Muscle of leg (tissue), 11 donors: Measurements from ENCODE around the gene ARPC5L. TPM values are rescaled to one million over a fixed set of nuclear protein-coding genes. Genes with fewer than 3 reads are reported as not detected.

Experiments used
- DNase-seq: peaks from one replicate; pipeline ENCODE4 v3.0.0; 2013
- H3K27ac ChIP-seq: one replicate; pipeline ENCODE4 v1.5.1; 2013; ENCODE audit warnings: mild to moderate bottlenecking, low read length, control low read depth
- H3K27me3 ChIP-seq: one replicate; pipeline ENCODE4 v1.6.1; 2013; ENCODE audit warnings: low read length; ENCODE audit not compliant: control insufficient read depth, insufficient read depth
- H3K36me3 ChIP-seq: one replicate; pipeline ENCODE4 v1.6.1; 2013; ENCODE audit warnings: low read length; ENCODE audit not compliant: control insufficient read depth, insufficient read depth
- H3K4me1 ChIP-seq: one replicate; pipeline ENCODE4 v1.6.1; 2013; ENCODE audit warnings: low read length; ENCODE audit not compliant: control insufficient read depth, insufficient read depth
- H3K4me3 ChIP-seq: one replicate; pipeline ENCODE4 v1.5.1; 2013; ENCODE audit warnings: low read length, control low read depth
- H3K9me3 ChIP-seq: replicated peaks from 2 replicates; pipeline ENCODE4 v1.6.1; 2013; ENCODE audit warnings: low read depth, low read length; ENCODE audit not compliant: control insufficient read depth
- WGBS: methylation state at CpG from one replicate; pipeline ENCODE4 v1.1.5; 2013; ENCODE audit warnings: missing lambda C conversion rate; ENCODE audit not compliant: insufficient coverage; 5-methylcytosine and 5-hydroxymethylcytosine counted together
- polyA plus RNA-seq, 8 donors: library from polyadenylated mRNA; unstranded; fragments of 120-200 nt; gene quantifications; one replicate each; pipeline versions ENCODE4 v1.2.1 to v1.2.3, GENCODE V29; 2013; ENCODE audit warnings: inconsistent platforms in 1 of 8, low replicate concordance in 1 of 8; ENCODE audit not compliant: insufficient read length in 8 of 8, insufficient read depth in 1 of 8
- total RNA-seq: library from RNA; stranded (reverse); fragments of 120-200 nt; gene quantifications from one replicate; pipeline ENCODE4 v1.2.4, GENCODE V29; 2013

ARPC5L gene
- total and polyA plus RNA-seq, 9 donors: 15.0 to 34.6 (median 31.8) TPM

- no peaks in the 10 kb centered on the region for H3K27me3 ChIP-seq
- H3K27ac ChIP-seq: no peak overlapping the region
- WGBS: 85% methylated on average over 9 of the region's 14 CpGs
- DNase-seq: no peak
- H3K4me1 ChIP-seq: peaks cover 9% of the 10 kb centered on the region
- no peaks in the 10 kb centered on the region for H3K9me3 ChIP-seq
- peaks cover 83% of the 10 kb centered on the region for H3K36me3 ChIP-seq
- H3K4me3 ChIP-seq: no peak overlapping the region
Measured at GRCh38 chr9:124877021-124877782, 15.3 kb downstream of the ARPC5L start.

- no peaks in the 10 kb centered on the region for H3K9me3 ChIP-seq
- no peak overlapping the region for H3K4me3 ChIP-seq
- H3K4me1 ChIP-seq: peaks cover 5% of the 10 kb centered on the region
- H3K27me3 ChIP-seq: no peaks in the 10 kb centered on the region
- DNase-seq: no peak
- no CpG with 5 or more reads among the region's 1 CpG for WGBS
- H3K27ac ChIP-seq: no peak overlapping the region
- H3K36me3 ChIP-seq: peaks cover 84% of the 10 kb centered on the region
Measured at GRCh38 chr9:124878021-124878420, 16.1 kb downstream of the ARPC5L start.

- Histone ChIP-seq H3K36me3 (peaks cover 80% of the 10 kb centered on the region), H3K27ac (no peak overlapping the region), H3K4me1 (peaks cover 5% of the 10 kb centered on the region), H3K4me3 (no peak overlapping the region), H3K27me3 (no peaks in the 10 kb centered on the region), H3K9me3 (no peaks in the 10 kb centered on the region)
- 78% methylated on average over 4 of the region's 6 CpGs for WGBS
- DNase-seq: no peak
Measured at GRCh38 chr9:124878518-124878917, 16.6 kb downstream of the ARPC5L start.

- H3K4me3 ChIP-seq: no peak overlapping the region
- H3K27me3 ChIP-seq: no peaks in the 10 kb centered on the region
- H3K4me1 ChIP-seq: peaks cover 5% of the 10 kb centered on the region
- H3K36me3 ChIP-seq: peaks cover 73% of the 10 kb centered on the region
- no peak for DNase-seq
- H3K27ac ChIP-seq: no peak overlapping the region
- no peaks in the 10 kb centered on the region for H3K9me3 ChIP-seq
- 61% methylated on average over 9 of the region's 10 CpGs for WGBS
Measured at GRCh38 chr9:124879226-124879625, 17.3 kb downstream of the ARPC5L start.

GRCh38 chr9:124880501-124880900, 18.6 kb downstream of the ARPC5L start:
- H3K36me3 ChIP-seq: peaks cover 73% of the 10 kb centered on the region
- H3K4me1 ChIP-seq: peaks cover 5% of the 10 kb centered on the region
- WGBS: 64% methylated on average over 7 of the region's 9 CpGs
- no peak overlapping the region for H3K27ac ChIP-seq
- H3K27me3 ChIP-seq: no peaks in the 10 kb centered on the region
- DNase-seq: no peak
- H3K9me3 ChIP-seq: no peaks in the 10 kb centered on the region
- H3K4me3 ChIP-seq: no peak overlapping the region

- H3K4me3 ChIP-seq: no peak overlapping the region
- no peaks in the 10 kb centered on the region for H3K27me3 ChIP-seq
- H3K4me1 ChIP-seq: peaks cover 5% of the 10 kb centered on the region
- H3K27ac ChIP-seq: no peak overlapping the region
- DNase-seq: no peak
- H3K9me3 ChIP-seq: no peaks in the 10 kb centered on the region
- WGBS: 89% methylated on average over 14 of the region's 16 CpGs
- H3K36me3 ChIP-seq: peaks cover 74% of the 10 kb centered on the region
Measured at GRCh38 chr9:124881138-124881743, 19.3 kb downstream of the ARPC5L start.

- peaks cover 75% of the 10 kb centered on the region for H3K36me3 ChIP-seq
- no peak overlapping the region for H3K27ac ChIP-seq
- H3K4me1 ChIP-seq: peaks cover 5% of the 10 kb centered on the region
- 51% methylated on average over 13 of the region's 13 CpGs for WGBS
- H3K27me3 ChIP-seq: no peaks in the 10 kb centered on the region
- no peak for DNase-seq
- no peaks in the 10 kb centered on the region for H3K9me3 ChIP-seq
- no peak overlapping the region for H3K4me3 ChIP-seq
Measured at GRCh38 chr9:124882231-124882630, 20.3 kb downstream of the ARPC5L start.

GRCh38 chr9:124884376-124884775, 22.4 kb downstream of the ARPC5L start:
- Histone ChIP-seq H3K4me3 (no peak overlapping the region), H3K27ac (no peak overlapping the region), H3K27me3 (no peaks in the 10 kb centered on the region), H3K36me3 (peaks cover 75% of the 10 kb centered on the region), H3K9me3 (no peaks in the 10 kb centered on the region), H3K4me1 (peaks cover 2% of the 10 kb centered on the region)
- no peak for DNase-seq
- no CpG with 5 or more reads among the region's 4 CpGs for WGBS

- no peak overlapping the region for H3K27ac ChIP-seq
- H3K27me3 ChIP-seq: no peaks in the 10 kb centered on the region
- 94% methylated on average over 4 of the region's 4 CpGs for WGBS
- H3K36me3 ChIP-seq: peaks cover 78% of the 10 kb centered on the region
- H3K4me3 ChIP-seq: no peak overlapping the region
- H3K9me3 ChIP-seq: no peaks in the 10 kb centered on the region
- DNase-seq: no peak
- H3K4me1 ChIP-seq: peaks cover 2% of the 10 kb centered on the region
Measured at GRCh38 chr9:124885551-124885950, 23.6 kb downstream of the ARPC5L start.

- Histone ChIP-seq H3K27me3 (no peaks in the 10 kb centered on the region), H3K4me3 (no peak overlapping the region), H3K36me3 (peaks cover 80% of the 10 kb centered on the region), H3K9me3 (no peaks in the 10 kb centered on the region), H3K27ac (no peak overlapping the region), H3K4me1 (peaks cover 2% of the 10 kb centered on the region)
- WGBS: 80% methylated on average over 10 of the region's 10 CpGs
- no peak for DNase-seq
Measured at GRCh38 chr9:124886461-124886860, 24.5 kb downstream of the ARPC5L start.
